GM21717 (cell line): Measurements from ENCODE around the gene PLIN3.
"Not testable (repeated sequence)": the region's sequence is repeated elsewhere in the genome, so short reads cannot be mapped to it uniquely, and the experiment has no call there.

Experiments
- ATAC-seq: cut with Tn5 transposase; IDR thresholded peaks from one replicate; pipeline ENCODE4 v1.9.1; 2021; ENCODE audit warnings: mild to moderate bottlenecking, moderate library complexity; ENCODE audit not compliant: unreplicated experiment

PLIN3 gene

DNA sequence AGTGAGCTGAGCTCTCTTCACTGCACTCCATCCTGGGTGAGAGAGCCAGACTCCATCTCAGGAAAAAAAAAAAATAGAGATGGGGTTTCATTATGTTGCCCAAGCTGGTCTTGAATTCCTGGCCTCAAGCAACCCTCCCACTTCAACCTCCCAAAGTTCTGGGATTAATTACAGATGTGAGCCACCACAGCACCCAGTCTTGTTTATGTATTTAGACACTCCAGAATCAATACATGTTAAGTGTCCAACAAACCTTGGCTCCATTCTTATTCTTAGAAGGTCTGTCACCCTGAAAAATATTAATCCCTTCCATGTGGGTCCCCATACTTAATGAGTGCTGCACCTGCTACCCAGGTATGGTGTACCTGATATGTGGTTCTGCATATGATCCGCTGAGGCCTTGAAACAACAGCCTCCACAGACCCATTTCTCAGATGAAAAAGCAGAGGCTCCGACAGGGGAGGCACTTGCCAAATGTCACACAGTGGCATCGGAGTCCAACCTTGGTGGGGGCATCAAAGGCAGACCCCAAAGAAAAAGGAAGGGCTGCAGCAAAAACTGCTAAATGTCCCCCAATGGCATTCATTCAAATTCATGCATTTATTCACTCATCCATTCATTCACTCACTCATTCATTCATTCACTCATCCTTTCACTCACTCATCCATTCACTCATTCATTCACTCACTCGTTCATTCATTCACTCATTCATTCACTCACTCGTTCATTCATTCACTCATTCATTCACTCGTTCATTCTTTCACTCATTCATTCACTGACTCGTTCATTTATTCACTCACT, 52.6 kb downstream of the PLIN3 start:
- no peak for ATAC-seq

DNA sequence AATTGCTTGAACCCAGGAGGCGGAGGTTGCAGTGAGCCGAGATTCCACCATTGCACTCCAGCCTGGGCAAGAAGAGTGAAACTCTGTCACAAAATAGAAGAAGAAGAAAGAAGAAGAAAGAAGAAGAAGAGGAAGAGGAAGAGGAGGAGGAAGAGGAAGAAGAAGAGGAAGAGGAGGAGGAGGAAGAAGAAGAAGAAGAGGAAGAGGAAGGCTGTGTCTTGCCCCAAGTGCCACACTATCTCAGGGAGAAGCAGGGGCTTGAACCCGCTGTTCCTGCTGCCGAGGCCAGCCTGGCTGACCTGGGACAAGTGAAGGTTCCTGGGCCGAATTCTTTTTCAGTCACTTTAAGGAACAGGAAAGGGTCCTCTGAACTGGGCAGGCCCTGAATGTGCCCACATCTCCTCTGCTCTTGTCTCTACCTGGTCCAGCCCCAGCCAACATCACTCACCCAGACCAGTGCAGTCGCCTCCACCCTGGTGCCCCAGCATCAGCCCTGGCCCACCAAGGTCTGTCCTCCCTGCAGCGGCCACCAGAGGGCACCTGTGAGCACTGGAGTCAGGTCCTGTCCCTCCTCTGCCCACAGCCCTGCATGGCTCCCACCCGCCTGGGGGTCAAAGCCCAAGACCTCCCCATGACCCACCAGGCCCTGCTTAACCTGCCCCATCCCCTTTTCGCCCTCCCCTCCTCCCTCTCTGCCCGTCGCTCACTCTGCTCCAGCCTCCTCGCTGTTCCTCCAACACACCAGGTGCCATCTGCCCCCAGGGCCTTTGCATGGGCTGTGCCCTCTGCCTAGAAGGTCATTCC, 55.9 kb downstream of the PLIN3 start:
- ATAC-seq: no peak

- no peak for ATAC-seq
Observed at GRCh38 chr19:4807188-4807587, 60.3 kb downstream of the PLIN3 start.

GRCh38 chr19:4806384-4806783, 61.1 kb downstream of the PLIN3 start:
- no peak for ATAC-seq

GRCh38 chr19:4805140-4805539, 62.3 kb downstream of the PLIN3 start:
- not testable (repeated sequence) for ATAC-seq

DNA sequence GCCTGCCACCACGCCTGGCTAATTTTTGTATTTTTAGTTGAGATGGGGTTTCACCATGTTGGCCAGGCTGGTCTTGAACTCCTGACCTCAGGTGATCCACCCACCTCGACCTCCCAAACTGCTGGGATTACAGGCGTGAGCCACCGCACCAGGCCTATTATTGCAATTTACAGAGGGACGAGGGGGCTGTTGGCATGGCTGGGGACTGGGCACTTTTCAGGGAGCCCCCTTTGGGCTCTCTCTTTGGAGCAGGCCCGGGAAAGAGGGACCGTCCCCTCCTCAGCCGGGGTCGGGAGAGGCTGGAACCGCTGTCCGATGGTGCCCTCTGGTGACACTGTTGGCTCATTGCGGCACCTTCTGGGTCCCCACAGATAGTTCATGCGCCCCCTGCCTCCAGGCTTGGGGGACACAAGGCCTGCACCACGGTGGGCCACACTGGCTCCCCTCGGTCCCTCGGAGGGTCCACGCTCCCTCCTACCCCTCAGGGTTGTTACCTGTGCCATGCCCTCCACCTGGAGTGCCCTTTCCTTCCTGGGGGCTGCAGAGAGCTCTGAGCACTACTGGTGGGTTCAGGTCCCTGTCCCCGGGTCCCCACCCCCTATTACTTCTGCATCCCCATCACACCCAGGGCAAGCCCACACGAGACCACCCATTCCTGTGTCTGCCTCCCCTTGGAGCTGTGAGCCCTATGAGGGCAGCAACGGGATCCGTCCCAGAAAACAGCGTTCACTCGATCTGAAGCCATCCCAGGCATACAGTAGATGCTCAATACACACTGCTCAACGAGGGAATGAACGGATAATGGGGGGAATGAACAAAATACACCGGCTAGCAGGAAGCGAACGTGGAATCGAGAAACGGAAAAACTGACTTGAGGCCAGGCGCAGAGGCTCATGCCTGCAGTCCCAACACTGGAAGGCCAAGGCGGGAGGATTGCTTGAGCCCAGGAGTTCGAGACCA, 63.5 kb downstream of the PLIN3 start:
- no peak for ATAC-seq

DNA sequence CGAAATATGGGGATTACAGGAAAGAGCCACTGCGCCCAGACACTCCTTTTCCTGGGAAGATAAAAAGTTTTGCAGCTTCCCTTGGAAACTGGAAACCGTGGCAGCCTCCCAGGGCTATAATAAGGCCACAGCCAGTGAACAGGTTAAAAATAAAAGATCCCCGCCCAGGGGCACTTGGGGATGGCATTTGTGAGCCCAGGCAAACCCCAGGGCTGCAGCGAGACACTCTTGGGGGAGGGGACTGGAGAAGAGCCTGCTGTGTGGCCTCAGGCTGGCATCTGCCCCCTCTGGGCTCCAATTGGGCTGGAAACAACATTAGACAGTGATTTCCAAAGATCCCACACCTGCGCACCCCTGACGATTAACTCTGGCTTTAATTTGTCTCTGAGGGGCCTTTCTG, 64.8 kb downstream of the PLIN3 start:
- no peak for ATAC-seq

DNA sequence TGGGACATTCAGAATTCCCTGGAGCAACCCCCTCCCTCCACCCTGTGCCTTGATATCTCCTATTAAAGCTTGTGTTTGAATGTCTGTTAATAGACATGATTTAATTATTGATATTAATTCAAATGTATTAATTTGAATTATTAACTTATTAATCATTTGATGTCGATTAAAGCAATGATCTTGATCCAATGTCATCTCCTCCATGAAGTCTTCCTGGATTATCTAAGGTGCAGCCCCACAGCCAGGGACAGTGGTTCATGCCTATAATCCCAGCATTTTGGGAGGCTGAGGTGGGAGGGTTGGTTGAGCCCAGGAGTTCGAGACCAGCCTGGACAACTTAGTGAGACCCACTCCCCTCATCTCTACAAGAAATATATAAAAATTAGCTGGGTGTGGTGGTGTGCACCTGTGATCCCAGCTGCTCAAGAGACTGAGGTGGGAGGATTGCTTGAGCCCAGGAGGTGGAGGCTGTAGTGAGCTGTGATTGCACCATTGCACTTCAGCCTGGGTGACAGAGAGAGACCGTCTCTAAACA, 66.3 kb downstream of the PLIN3 start:
- no peak for ATAC-seq

DNA sequence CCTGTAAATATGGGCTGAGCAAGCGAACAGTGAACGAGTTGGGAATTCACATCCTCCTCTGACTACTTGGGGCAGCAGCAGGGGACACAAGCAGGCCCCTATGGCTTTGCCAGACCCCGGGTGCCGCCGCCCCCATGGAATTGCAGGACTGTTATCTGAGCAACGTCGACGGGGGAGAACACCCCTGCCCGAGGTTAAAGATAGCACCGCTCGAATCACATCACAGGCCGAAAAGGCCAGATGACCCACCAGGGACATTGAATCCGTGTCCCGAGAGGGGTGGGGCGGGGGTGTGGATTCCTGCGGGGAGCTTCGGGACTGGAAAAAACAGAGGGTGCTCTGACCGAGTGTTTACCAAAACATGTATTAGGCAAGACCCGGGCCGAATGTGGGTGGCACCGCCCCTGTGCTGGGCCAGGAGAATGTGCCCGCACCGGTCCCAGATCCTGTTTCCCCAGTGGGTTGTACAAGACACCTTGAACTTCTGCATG, 66.8 kb downstream of the PLIN3 start:
- ATAC-seq: no peak

- ATAC-seq: no peak
Observed at GRCh38 chr19:4795400-4795799, 72.1 kb downstream of the PLIN3 start.

DNA sequence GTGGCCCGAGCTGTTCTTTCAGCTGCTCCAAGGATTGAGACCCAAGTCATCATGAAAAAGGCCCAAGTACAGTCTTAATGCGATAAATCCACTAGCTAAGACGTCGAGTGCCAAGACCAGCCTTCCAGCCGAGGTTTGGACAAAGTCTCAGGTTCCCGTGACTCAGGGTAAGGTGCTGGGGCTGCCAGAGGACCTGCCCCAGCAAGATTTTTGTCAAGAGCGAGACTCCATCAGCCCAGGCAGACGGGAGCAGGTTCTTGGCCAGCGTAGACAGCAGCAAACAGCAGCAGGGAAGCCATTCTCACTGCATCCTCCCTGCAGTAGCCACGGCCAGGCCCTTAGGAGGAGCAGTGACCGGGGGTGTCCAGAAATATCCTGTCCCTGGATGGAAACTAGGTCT, 72.5 kb downstream of the PLIN3 start:
- ATAC-seq: no peak

- not testable (repeated sequence) for ATAC-seq
Observed at GRCh38 chr19:4793278-4793677, 74.2 kb downstream of the PLIN3 start.

- ATAC-seq: not testable (repeated sequence)
Observed at GRCh38 chr19:4792866-4793195, 74.6 kb downstream of the PLIN3 start.

GRCh38 chr19:4792019-4792865, 75.2 kb downstream of the PLIN3 start:
- not testable (repeated sequence) for ATAC-seq

DNA sequence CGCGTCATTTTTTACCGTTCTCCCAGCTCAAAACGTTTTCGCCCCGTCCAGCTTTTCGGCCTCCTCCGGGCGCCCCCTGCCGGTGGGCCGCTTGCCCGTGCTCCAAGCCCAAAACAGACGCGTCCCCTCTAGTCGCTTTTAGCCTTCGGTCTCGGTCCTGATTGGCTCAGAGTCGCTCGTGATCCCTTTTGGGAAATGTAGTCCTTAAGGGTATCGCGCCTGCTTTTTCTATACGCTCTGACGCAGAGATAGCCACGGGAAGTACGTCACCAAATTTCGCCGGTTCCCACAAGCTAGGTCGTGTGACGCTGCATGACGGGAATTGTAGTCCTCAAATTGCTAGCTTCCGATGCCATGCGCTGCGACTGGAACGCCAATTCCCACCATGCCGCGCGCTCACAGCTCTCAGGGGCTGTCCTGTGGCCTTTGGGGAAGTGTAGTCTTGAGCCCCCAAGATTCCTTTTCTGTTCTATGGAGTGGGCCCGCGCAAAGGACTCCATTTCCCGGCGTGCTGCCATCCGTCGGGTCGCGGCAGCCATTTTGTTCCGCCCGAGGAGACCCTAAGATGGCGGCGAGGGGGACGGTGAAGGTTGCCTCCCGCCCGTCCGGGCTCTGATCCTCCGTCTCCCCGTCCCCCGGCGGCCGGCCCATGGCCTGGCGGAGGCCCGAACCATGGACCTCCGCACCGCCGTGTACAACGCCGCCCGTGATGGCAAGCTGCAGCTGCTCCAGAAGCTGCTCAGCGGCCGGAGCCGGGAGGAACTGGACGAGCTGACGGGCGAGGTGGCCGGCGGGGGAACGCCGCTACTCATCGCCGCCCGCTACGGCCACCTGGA, 76.1 kb downstream of the PLIN3 start, which contains the start of gene FEM1A:
Gene FEM1A, plus strand, starts transcription at position 552 of the 836 bp plus-strand sequence. Its CDS starts 121 bp downstream, at position 673.
- ATAC-seq: peak; percentile 89
